ENCODE results near the gene UPK1A. TPM values are rescaled to one million over a fixed set of nuclear protein-coding genes. Genes with fewer than 3 reads are reported as not detected.
A peak's percentile ranks its signal among the peaks of the same experiment; 100 is the strongest.

UPK1A gene
- total and polyA plus RNA-seq, 2 donors (not counting 1 experiment from before 2014, with no cell fraction given): 0.16 TPM; not detected in 1

DNA sequence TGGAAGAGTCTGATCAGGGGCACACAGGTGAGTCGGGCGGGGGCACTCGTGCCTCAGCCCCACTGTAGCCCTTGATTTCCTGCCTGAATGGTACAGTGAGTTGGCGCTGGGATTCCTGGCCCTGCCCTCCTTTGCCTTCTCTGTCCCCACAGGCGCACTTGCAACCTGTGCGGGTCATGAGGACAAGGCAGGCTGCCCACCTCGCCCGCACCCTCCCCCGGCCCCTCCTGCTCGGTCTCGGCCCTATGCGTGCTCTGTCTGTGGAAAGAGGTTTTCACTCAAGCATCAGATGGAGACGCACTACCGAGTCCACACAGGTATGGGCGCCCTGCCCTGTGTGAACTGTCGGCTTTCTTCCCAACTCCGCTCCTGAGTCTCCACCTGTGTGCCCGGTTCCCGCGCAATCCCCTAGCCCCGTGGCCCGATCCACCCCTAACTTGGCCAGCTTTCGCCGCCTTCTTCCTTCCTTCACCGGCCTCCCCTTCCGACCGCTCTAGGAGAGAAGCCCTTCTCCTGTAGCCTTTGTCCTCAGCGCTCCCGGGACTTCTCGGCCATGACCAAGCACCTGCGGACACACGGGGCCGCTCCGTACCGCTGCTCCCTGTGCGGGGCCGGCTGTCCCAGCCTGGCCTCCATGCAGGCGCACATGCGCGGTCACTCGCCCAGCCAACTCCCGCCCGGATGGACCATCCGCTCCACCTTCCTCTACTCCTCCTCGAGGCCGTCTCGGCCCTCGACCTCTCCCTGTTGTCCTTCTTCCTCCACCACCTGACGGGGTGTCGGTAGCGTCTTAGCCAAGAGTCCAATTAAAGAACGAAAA lies 49.9 kb downstream of the UPK1A start:
- Histone ChIP-seq H3K4me2 (replicated peaks; ENCODE audit: low read depth, low read length, poor library complexity, severe bottlenecking) (peak overlapping the region; percentile 94), H3K9ac (ENCODE audit: low read length) (peak overlapping the region; percentile 80), H3K27me3 (replicated peaks in 1 of 4; ENCODE audit: control extremely low read depth in 1 of 4, control insufficient read depth in 3 of 4, insufficient read depth in 4 of 4, low read length in 3 of 4) (no peaks in the 10 kb centered on the region), H3K4me3 (ENCODE audit: control extremely low read depth in 1 of 5, extremely low read depth in 1 of 5, insufficient read depth in 1 of 5, low read depth in 2 of 5, low read length in 4 of 5) (peak overlapping the region; percentile 39 to 87 (median 76)), H2AFZ (ENCODE audit: insufficient read depth, low read depth, low read length, poor library complexity, severe bottlenecking) (peak overlapping the region; percentile 89), H3K36me3 (replicated peaks in 1 of 2; ENCODE audit: control extremely low read depth in 1 of 2, control insufficient read depth in 1 of 2, extremely low read depth in 1 of 2, insufficient read depth in 2 of 2, low read length in 1 of 2) (peaks cover 0 to 13% of the 10 kb centered on the region in 2 experiments), H3K27ac (ENCODE audit: low read length in 2 of 2) (peak overlapping the region; percentile 68 to 85), H4K20me1 (ENCODE audit: control insufficient read depth, insufficient read depth, low read length, poor library complexity, severe bottlenecking) (peaks cover 28% of the 10 kb centered on the region), H3K79me2 (ENCODE audit: control insufficient read depth, insufficient read depth, low read length) (peaks cover 50% of the 10 kb centered on the region), H3K4me1 (ENCODE audit: control insufficient read depth in 2 of 2, insufficient read depth in 2 of 2, low read length in 2 of 2) (peaks cover 34 to 74% of the 10 kb centered on the region in 2 donors), H3K9me3 (ENCODE audit: control extremely low read depth in 1 of 3, control insufficient read depth in 2 of 3, insufficient read depth in 1 of 3, low read length in 2 of 3) (no peaks in the 10 kb centered on the region)
- intact Hi-C loops (cut with micrococcal nuclease): loop anchor here (1.0 to 10.0 kb wide), 3 partner anchors 23 to 371 kb away; partner anchors contain the start of genes FFAR1, HCST, NFKBID and TYROBP
- Mint-ChIP-seq H3K27me3 (no peaks in the 10 kb centered on the region), H3K4me1 (peaks cover 67% of the 10 kb centered on the region), H3K9me3 (ENCODE audit: insufficient read depth) (no peaks in the 10 kb centered on the region), H3K4me3 (peak overlapping the region; percentile 98), H3K27ac (peak overlapping the region; percentile 99)
- TF ChIP-seq EZH2 (IDR thresholded peaks at IDR 0.05; ENCODE audit: borderline replicate concordance, insufficient read depth, low read depth, low read length, poor library complexity, severe bottlenecking): no peak
- TF ChIP-seq, protein P1, sequence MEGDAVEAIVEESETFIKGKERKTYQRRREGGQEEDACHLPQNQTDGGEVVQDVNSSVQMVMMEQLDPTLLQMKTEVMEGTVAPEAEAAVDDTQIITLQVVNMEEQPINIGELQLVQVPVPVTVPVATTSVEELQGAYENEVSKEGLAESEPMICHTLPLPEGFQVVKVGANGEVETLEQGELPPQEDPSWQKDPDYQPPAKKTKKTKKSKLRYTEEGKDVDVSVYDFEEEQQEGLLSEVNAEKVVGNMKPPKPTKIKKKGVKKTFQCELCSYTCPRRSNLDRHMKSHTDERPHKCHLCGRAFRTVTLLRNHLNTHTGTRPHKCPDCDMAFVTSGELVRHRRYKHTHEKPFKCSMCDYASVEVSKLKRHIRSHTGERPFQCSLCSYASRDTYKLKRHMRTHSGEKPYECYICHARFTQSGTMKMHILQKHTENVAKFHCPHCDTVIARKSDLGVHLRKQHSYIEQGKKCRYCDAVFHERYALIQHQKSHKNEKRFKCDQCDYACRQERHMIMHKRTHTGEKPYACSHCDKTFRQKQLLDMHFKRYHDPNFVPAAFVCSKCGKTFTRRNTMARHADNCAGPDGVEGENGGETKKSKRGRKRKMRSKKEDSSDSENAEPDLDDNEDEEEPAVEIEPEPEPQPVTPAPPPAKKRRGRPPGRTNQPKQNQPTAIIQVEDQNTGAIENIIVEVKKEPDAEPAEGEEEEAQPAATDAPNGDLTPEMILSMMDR (IDR thresholded peaks at IDR 0.05): no peak
- ChIA-PET POLR2A (interaction anchor here (0.7 to 1.3 kb wide), 2 partner anchors 24 to 204 kb away, joined by 3 to 8 read pairs; no protein-coding TSS in a partner anchor), CTCF (interaction anchor here (0.6 to 6.5 kb wide), 5 partner anchors 13 to 32 kb away, joined by 3 to 123 read pairs (median 4); partner anchors contain the start of gene LIN37)
- WGBS (ENCODE audit: insufficient coverage): 1% methylated on average over 44 of the region's 52 CpGs
- ATAC-seq (ENCODE audit: low read depth) (no peak), DNase-seq (peak; percentile 61)

Measured in B cell (primary cell).